ENCODE results near the gene CDKL1.

CDKL1 gene

GRCh38 chr14:50421499-50421898 lies 24.8 kb upstream of the CDKL1 start:
- Histone ChIP-seq H3F3A (ENCODE audit: insufficient read depth, low read length) (no peaks in the 10 kb centered on the region), H3K36me3 (ENCODE audit: insufficient read depth, low read length) (peaks cover 78% of the 10 kb centered on the region), H3K27ac (ENCODE audit: low read depth, low read length, poor library complexity, severe bottlenecking) (no peak overlapping the region), H3K9ac (ENCODE audit: low read length) (no peak overlapping the region), H3K4me3 (ENCODE audit: low read depth, low read length, poor library complexity, severe bottlenecking) (no peak overlapping the region), H3K9me2 (ENCODE audit: low read depth, low read length) (no peaks in the 10 kb centered on the region), H3K27me3 (ENCODE audit: insufficient read depth, low read length) (no peaks in the 10 kb centered on the region), H4K20me1 (ENCODE audit: insufficient read depth, low read length) (no peaks in the 10 kb centered on the region), H3K4me2 (ENCODE audit: low read length) (no peak overlapping the region), H3K79me2 (ENCODE audit: insufficient read depth, low read length) (no peaks in the 10 kb centered on the region), H3K9me3 (ENCODE audit: low read length) (0 out of 2 replicates have a peak, but pooled peaks cover 3% of the 10 kb centered on the region), H2AFZ (ENCODE audit: low read length) (no peak overlapping the region), H3K4me1 (ENCODE audit: insufficient read depth, low read length, severe bottlenecking) (no peaks in the 10 kb centered on the region)
- no peak for TF ChIP-seq EZH2 (IDR thresholded peaks at IDR 0.05; ENCODE audit: borderline replicate concordance, low read length)
- no peak for TF ChIP-seq CTCF (IDR thresholded peaks at IDR 0.05; ENCODE audit: low read length)

GRCh38 chr14:50417853-50418252 lies 21.2 kb upstream of the CDKL1 start:
- H3K27me3 ChIP-seq (ENCODE audit: insufficient read depth, low read length): no peaks in the 10 kb centered on the region
- H3F3A ChIP-seq (ENCODE audit: insufficient read depth, low read length): no peaks in the 10 kb centered on the region
- no peaks in the 10 kb centered on the region for H3K9me2 ChIP-seq (ENCODE audit: low read depth, low read length)
- 0 out of 2 replicates have a peak, but pooled peaks cover 3% of the 10 kb centered on the region for H3K9me3 ChIP-seq (ENCODE audit: low read length)
- no peaks in the 10 kb centered on the region for H4K20me1 ChIP-seq (ENCODE audit: insufficient read depth, low read length)
- H3K79me2 ChIP-seq (ENCODE audit: insufficient read depth, low read length): no peaks in the 10 kb centered on the region
- no peak overlapping the region for H3K4me3 ChIP-seq (ENCODE audit: low read depth, low read length, poor library complexity, severe bottlenecking)
- TF ChIP-seq CTCF (IDR thresholded peaks at IDR 0.05; ENCODE audit: low read length) (no peak), EZH2 (IDR thresholded peaks at IDR 0.05; ENCODE audit: borderline replicate concordance, low read length) (no peak)
- H3K27ac ChIP-seq (ENCODE audit: low read depth, low read length, poor library complexity, severe bottlenecking): no peak overlapping the region
- H3K36me3 ChIP-seq (ENCODE audit: insufficient read depth, low read length): peaks cover 74% of the 10 kb centered on the region
- no peaks in the 10 kb centered on the region for H3K4me1 ChIP-seq (ENCODE audit: insufficient read depth, low read length, severe bottlenecking)
- H3K9ac ChIP-seq (ENCODE audit: low read length): no peak overlapping the region
- no peak overlapping the region for H3K4me2 ChIP-seq (ENCODE audit: low read length)
- H2AFZ ChIP-seq (ENCODE audit: low read length): no peak overlapping the region

DNA sequence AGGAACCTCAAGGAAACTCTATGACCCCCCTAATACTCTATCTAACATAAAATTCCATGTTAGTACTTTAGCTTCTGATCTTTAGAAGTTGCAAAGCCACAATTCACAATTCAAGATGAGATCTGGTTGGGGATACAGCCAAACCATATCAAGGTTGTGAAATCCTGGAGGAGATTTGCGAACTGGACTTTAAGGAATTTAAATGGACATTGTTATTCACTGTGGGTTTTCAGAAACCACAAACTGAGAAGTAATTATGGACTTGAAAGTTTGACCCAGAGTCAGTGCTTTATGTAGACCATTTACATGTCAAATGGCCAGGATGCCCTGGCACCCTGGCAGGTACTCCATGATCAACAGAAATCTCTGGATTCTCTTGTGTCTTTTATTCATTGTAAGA lies 14.2 kb upstream of the CDKL1 start:
- peaks cover 13% of the 10 kb centered on the region for H3K36me3 ChIP-seq (ENCODE audit: insufficient read depth, low read length)
- no peak overlapping the region for H3K9ac ChIP-seq (ENCODE audit: low read length)
- H3K9me3 ChIP-seq (ENCODE audit: low read length): 0 out of 2 replicates have a peak, but pooled peaks cover 2% of the 10 kb centered on the region
- no peaks in the 10 kb centered on the region for H3K79me2 ChIP-seq (ENCODE audit: insufficient read depth, low read length)
- no peak overlapping the region for H3K4me2 ChIP-seq (ENCODE audit: low read length)
- no peak overlapping the region for H3K27ac ChIP-seq (ENCODE audit: low read depth, low read length, poor library complexity, severe bottlenecking)
- no peaks in the 10 kb centered on the region for H3K9me2 ChIP-seq (ENCODE audit: low read depth, low read length)
- H3K4me1 ChIP-seq (ENCODE audit: insufficient read depth, low read length, severe bottlenecking): no peaks in the 10 kb centered on the region
- H3K27me3 ChIP-seq (ENCODE audit: insufficient read depth, low read length): no peaks in the 10 kb centered on the region
- no peak overlapping the region for H3K4me3 ChIP-seq (ENCODE audit: low read depth, low read length, poor library complexity, severe bottlenecking)
- TF ChIP-seq EZH2 (IDR thresholded peaks at IDR 0.05; ENCODE audit: borderline replicate concordance, low read length) (no peak), CTCF (IDR thresholded peaks at IDR 0.05; ENCODE audit: low read length) (no peak)
- H3F3A ChIP-seq (ENCODE audit: insufficient read depth, low read length): no peaks in the 10 kb centered on the region
- H2AFZ ChIP-seq (ENCODE audit: low read length): no peak overlapping the region
- H4K20me1 ChIP-seq (ENCODE audit: insufficient read depth, low read length): no peaks in the 10 kb centered on the region
